ENCODE results near the gene TEAD4. TPM values are rescaled to one million over a fixed set of nuclear protein-coding genes. Genes with fewer than 3 reads are reported as not detected.

TEAD4 gene
- total RNA-seq, 4 donors from 2014 or later, result 14.8 to 34.3 (median 23.4) TPM

DNA sequence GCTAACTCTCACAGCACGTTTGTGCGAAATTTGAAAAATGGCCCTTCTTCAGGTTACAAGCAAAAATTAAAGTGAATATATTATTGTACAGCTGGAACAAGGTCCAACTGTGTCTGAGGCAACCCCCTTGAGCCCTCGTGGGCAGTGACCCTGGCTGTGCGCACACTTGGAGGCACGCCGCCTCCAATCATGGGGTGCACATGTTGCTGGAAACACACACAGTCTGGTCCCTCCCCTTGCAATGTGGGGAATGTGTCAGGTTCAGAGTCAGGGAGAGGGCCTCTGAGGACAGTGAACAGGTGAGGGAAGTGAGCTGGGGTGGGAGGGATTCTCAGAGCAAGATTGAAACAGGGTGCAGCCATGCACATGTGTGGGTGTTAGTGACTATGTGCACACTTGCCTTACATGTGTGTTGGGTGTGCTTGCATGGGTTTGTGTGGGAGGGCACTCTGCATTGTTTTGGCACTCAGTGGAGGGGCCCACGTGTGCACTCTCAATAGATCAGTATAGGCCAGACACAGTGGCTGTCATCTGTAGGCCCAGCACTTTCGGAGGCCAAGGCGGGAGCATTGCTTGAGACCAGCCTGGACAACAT is 127.6 kb downstream of the TEAD4 start:
- 82 to 91% methylated on average over 9 of the region's 9 CpGs for WGBS, 2 donors

DNA sequence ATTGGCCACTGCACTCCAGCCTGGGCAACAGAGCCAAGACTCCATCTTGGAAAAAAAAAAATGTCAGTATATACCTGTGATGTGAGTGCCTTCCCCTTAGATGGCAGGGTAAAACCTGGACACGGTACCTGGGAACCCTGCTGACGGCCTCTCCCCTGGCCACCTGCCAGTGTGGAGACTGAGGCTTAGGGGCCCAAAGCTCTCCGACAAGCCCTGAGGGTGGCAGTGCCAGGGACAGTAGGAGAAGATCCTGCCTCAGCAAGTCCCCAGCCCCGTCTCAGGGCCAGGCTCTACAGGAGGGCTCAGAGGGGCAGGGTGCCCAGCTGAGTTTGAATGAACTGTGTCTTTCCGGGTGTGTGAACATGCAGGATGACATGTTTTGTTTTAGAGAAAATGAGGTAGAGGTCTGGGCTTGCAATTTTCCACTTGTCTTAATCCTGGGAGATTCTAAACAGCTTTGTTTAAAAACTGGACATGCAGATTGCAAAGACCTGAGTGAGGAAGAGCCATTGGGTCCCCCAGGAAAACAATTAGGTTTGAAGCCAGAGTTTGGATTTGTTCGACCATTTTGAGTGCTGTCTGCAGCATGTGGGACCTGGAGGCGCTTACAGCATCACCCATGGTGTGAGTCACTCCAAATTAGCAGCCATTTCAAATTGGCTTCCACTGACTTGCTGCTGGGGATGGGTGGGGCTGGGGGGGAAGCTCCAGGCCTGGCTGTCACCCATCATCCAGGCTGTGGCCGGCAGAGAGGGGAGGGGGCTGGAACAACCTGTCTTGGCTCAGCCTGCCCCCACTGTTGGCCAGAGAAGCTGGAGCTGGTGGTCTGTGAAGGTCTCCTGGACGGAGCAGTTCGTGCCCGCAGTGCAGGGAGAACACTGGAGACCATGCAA is 128.8 kb downstream of the TEAD4 start:
- 51 to 53% methylated on average over 11 of the region's 11 CpGs for WGBS, 2 donors
- intact Hi-C loops (cut with DNase I; ENCODE audit: low total_unique reads), result no loop called here
- no peak for TF ChIP-seq POLR2A (IDR thresholded peaks at IDR 0.05)
- TF ChIP-seq, protein P1, sequence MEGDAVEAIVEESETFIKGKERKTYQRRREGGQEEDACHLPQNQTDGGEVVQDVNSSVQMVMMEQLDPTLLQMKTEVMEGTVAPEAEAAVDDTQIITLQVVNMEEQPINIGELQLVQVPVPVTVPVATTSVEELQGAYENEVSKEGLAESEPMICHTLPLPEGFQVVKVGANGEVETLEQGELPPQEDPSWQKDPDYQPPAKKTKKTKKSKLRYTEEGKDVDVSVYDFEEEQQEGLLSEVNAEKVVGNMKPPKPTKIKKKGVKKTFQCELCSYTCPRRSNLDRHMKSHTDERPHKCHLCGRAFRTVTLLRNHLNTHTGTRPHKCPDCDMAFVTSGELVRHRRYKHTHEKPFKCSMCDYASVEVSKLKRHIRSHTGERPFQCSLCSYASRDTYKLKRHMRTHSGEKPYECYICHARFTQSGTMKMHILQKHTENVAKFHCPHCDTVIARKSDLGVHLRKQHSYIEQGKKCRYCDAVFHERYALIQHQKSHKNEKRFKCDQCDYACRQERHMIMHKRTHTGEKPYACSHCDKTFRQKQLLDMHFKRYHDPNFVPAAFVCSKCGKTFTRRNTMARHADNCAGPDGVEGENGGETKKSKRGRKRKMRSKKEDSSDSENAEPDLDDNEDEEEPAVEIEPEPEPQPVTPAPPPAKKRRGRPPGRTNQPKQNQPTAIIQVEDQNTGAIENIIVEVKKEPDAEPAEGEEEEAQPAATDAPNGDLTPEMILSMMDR (IDR thresholded peaks at IDR 0.05), result no peak
- no peak overlapping the region for H3K4me3 ChIP-seq (ENCODE audit: low read depth, poor library complexity, severe bottlenecking)
- DNase-seq (ENCODE audit: low spot score in 2 of 2), result no peak

More for the DNA sequence above, 127.6 kb downstream of the TEAD4 start:
- TF ChIP-seq, protein P1 (IDR thresholded peaks at IDR 0.05), result no peak
- no peak for TF ChIP-seq POLR2A (IDR thresholded peaks at IDR 0.05)
- H3K4me3 ChIP-seq (ENCODE audit: low read depth, poor library complexity, severe bottlenecking), result no peak overlapping the region
- intact Hi-C loops (cut with DNase I; ENCODE audit: low total_unique reads), result no loop called here
- DNase-seq (ENCODE audit: low spot score in 2 of 2), result no peak

DNA sequence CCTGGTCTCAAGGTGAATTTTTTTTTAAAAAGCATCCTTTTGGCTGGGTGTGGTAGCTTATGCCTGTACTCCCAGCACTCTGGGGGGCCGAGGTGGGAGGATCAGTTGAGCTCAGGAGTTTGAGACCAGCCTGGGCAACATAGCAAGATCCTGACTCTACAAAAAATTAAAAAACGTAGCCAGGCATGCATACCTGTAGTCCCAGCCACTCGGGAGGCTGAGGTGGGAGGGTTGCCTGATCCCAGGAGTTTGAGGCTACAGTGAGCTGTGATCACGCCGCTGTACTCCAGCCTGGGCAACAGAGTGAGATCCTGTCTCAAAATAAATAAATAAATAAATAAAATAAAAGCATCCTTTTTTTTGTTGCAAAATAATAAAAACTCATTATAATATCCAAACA is 130.4 kb downstream of the TEAD4 start:
- intact Hi-C loops (cut with DNase I; ENCODE audit: low total_unique reads), result no loop called here
- H3K4me3 ChIP-seq (ENCODE audit: low read depth, poor library complexity, severe bottlenecking), result no peak overlapping the region
- DNase-seq (ENCODE audit: low spot score in 2 of 2), result no peak
- TF ChIP-seq, protein P1 (IDR thresholded peaks at IDR 0.05), result no peak
- no peak for TF ChIP-seq POLR2A (IDR thresholded peaks at IDR 0.05)
- WGBS, 2 donors, result 97 to 98% methylated on average over 5 of the region's 5 CpGs

Other genes with a start within 250 kb of the TEAD4 start
- 10 to 100 TPM; 43.1 to 65.0 (median 50.2) TPM for gene FKBP4, start 164.4 kb upstream of the TEAD4 start, total RNA-seq
- 10 to 100 TPM; 13.9 to 36.1 (median 27.5) TPM for gene ITFG2, start 146.7 kb upstream of the TEAD4 start, total RNA-seq
- gene NRIP2, start 124.4 kb upstream of the TEAD4 start, total RNA-seq, result 1 to 10 TPM in 2 of 4 donors, under 1 TPM in 2; 0.17 to 1.9 (median 0.79) TPM
- gene TEX52, start 102.4 kb upstream of the TEAD4 start, total RNA-seq, result not detected
- gene FOXM1, start 82.2 kb upstream of the TEAD4 start, total RNA-seq, result 1 to 10 TPM; 1.4 to 6.5 (median 2.9) TPM
- gene RHNO1, start 82.2 kb upstream of the TEAD4 start, total RNA-seq, result 10 to 100 TPM; 14.3 to 21.3 (median 17.2) TPM
- gene TULP3, start 68.5 kb upstream of the TEAD4 start, total RNA-seq, result 10 to 100 TPM; 22.8 to 37.3 (median 27.5) TPM
- 10 to 100 TPM; 27.9 to 49.1 (median 42.0) TPM for gene TSPAN9, start 118.0 kb downstream of the TEAD4 start, total RNA-seq